ENCODE data around the gene FAM78B.

Gene FAM78B

DNA sequence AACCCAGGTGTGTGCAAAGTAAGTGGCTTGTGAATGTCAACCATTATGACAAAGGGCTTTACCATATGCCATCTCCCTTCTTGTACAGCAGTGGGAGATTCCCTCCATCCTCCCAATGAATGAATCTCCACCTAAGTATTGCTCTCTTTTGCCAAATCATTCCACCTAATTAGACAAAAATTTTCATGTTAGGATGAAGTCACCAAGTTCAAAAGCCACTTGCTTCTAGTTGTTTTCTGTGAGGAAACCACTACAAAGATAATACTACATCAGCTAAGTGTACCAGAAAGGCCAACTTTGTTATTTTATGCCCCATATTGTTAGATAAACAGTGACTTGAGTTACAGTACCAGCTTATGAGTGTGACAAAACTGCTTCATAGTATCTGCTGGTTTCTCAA, 34.3 kb downstream of the FAM78B start:
- Histone ChIP-seq H3K79me2 (ENCODE audit: insufficient read depth, low read depth) (no peaks in the 10 kb centered on the region), H3K9ac (no peak overlapping the region), H2AFZ (ENCODE audit: low read depth) (no peak overlapping the region), H3K27me3 (ENCODE audit: insufficient read depth, low read depth) (no peaks in the 10 kb centered on the region), H3K36me3 (ENCODE audit: insufficient read depth) (no peaks in the 10 kb centered on the region), H3K4me3 (IDR thresholded peaks at IDR 0.05; ENCODE audit: insufficient read depth, low read depth, low read length) (no peak overlapping the region), H3K4me1 (ENCODE audit: low read depth, poor library complexity, severe bottlenecking) (no peaks in the 10 kb centered on the region), H3K27ac (no peak overlapping the region), H4K20me1 (ENCODE audit: insufficient read depth) (no peaks in the 10 kb centered on the region), H3K4me2 (no peak overlapping the region)
- TF ChIP-seq, protein P1, sequence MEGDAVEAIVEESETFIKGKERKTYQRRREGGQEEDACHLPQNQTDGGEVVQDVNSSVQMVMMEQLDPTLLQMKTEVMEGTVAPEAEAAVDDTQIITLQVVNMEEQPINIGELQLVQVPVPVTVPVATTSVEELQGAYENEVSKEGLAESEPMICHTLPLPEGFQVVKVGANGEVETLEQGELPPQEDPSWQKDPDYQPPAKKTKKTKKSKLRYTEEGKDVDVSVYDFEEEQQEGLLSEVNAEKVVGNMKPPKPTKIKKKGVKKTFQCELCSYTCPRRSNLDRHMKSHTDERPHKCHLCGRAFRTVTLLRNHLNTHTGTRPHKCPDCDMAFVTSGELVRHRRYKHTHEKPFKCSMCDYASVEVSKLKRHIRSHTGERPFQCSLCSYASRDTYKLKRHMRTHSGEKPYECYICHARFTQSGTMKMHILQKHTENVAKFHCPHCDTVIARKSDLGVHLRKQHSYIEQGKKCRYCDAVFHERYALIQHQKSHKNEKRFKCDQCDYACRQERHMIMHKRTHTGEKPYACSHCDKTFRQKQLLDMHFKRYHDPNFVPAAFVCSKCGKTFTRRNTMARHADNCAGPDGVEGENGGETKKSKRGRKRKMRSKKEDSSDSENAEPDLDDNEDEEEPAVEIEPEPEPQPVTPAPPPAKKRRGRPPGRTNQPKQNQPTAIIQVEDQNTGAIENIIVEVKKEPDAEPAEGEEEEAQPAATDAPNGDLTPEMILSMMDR (conservative IDR thresholded peaks at IDR 0.05; ENCODE audit: low read depth, low read length): no peak

DNA sequence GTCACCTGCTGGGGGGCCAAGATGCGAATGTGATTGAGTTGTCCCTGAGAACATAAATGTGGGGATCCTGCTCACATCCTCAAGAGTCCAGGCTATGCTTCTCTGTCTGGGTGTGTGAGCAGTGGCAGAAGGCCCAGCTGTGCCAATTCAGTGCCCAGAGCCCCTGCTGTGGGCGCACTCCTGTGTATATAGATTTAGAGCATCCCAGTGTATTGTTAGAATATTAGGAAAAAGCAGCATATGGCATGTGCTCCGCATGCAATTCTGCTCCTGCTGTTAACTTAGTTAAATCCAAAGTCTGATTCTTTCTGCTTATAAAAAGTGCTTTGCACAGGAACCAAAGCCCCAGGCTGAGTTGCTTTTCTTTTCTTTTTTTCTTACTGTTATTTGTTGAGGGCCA, 37.8 kb downstream of the FAM78B start:
- Histone ChIP-seq H3K4me3 (IDR thresholded peaks at IDR 0.05; ENCODE audit: insufficient read depth, low read depth, low read length) (no peak overlapping the region), H3K27me3 (ENCODE audit: insufficient read depth, low read depth) (no peaks in the 10 kb centered on the region), H3K79me2 (ENCODE audit: insufficient read depth, low read depth) (no peaks in the 10 kb centered on the region), H4K20me1 (ENCODE audit: insufficient read depth) (no peaks in the 10 kb centered on the region), H3K36me3 (ENCODE audit: insufficient read depth) (no peaks in the 10 kb centered on the region), H2AFZ (ENCODE audit: low read depth) (no peak overlapping the region), H3K27ac (no peak overlapping the region), H3K4me2 (no peak overlapping the region), H3K4me1 (ENCODE audit: low read depth, poor library complexity, severe bottlenecking) (no peaks in the 10 kb centered on the region), H3K9ac (no peak overlapping the region)
- TF ChIP-seq, protein P1 (conservative IDR thresholded peaks at IDR 0.05; ENCODE audit: low read depth, low read length): no peak

DNA sequence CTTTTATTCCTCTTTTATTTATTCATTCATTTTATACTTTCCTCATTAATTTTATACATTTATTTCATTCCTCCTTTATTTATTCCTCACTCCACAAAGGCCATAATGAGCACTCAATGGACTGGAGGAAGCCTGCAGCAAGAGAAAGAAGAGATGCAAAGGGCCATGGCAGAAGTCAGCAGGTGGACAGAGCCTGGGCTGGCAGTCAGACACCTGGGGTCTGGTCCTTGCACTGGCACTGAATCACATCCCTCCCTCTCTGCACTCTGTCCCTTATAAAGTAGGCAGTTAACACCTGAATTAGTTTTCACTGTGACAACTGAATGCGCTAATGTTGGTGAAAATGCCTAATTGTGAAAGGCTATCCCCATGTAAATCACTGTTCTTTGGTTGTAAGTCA, 38.6 kb downstream of the FAM78B start:
- Histone ChIP-seq H3K4me2 (no peak overlapping the region), H4K20me1 (ENCODE audit: insufficient read depth) (no peaks in the 10 kb centered on the region), H3K36me3 (ENCODE audit: insufficient read depth) (no peaks in the 10 kb centered on the region), H3K4me3 (IDR thresholded peaks at IDR 0.05; ENCODE audit: insufficient read depth, low read depth, low read length) (no peak overlapping the region), H3K9ac (no peak overlapping the region), H3K27me3 (ENCODE audit: insufficient read depth, low read depth) (no peaks in the 10 kb centered on the region), H3K79me2 (ENCODE audit: insufficient read depth, low read depth) (no peaks in the 10 kb centered on the region), H3K27ac (no peak overlapping the region), H2AFZ (ENCODE audit: low read depth) (no peak overlapping the region), H3K4me1 (ENCODE audit: low read depth, poor library complexity, severe bottlenecking) (no peaks in the 10 kb centered on the region)
- TF ChIP-seq, protein P1 (conservative IDR thresholded peaks at IDR 0.05; ENCODE audit: low read depth, low read length): no peak

DNA sequence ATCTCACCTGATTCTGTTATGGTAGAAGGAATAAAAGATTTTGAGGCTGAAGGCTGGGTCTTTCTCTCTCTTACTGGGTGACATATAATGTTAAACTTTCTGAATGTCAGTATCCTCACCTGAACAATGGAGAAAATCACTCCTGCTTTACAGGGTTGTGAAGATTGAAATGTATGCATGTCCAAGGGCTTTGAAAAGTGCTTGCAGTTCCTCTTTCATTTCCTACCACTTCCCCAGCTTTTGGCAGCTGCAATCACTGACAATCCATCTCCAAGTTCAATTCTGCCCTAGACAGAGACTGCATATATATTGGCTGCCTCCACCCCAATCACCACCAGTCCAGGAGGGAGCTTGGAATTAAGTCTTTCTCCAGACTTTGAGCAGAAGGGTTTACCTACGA, 39.8 kb downstream of the FAM78B start:
- H2AFZ ChIP-seq (ENCODE audit: low read depth): no peak overlapping the region
- H3K4me2 ChIP-seq: no peak overlapping the region
- H3K9ac ChIP-seq: no peak overlapping the region
- H3K27ac ChIP-seq: no peak overlapping the region
- no peaks in the 10 kb centered on the region for H4K20me1 ChIP-seq (ENCODE audit: insufficient read depth)
- no peak overlapping the region for H3K4me3 ChIP-seq (IDR thresholded peaks at IDR 0.05; ENCODE audit: insufficient read depth, low read depth, low read length)
- H3K27me3 ChIP-seq (ENCODE audit: insufficient read depth, low read depth): no peaks in the 10 kb centered on the region
- no peaks in the 10 kb centered on the region for H3K79me2 ChIP-seq (ENCODE audit: insufficient read depth, low read depth)
- H3K36me3 ChIP-seq (ENCODE audit: insufficient read depth): no peaks in the 10 kb centered on the region
- H3K4me1 ChIP-seq (ENCODE audit: low read depth, poor library complexity, severe bottlenecking): no peaks in the 10 kb centered on the region
- TF ChIP-seq, protein P1 (conservative IDR thresholded peaks at IDR 0.05; ENCODE audit: low read depth, low read length): no peak
